Measurements from ENCODE around the gene NFIA.

- TF ChIP-seq POLR2AphosphoS5 (IDR thresholded peaks at IDR 0.05; ENCODE audit: low read depth, low read length) (no peak), POLR2A (IDR thresholded peaks at IDR 0.05; ENCODE audit: low read depth, low read length) (no peak), TAF1 (IDR thresholded peaks at IDR 0.05; ENCODE audit: borderline replicate concordance, low read depth, low read length) (no peak)
These were observed 31.6 kb upstream of the NFIA start for GRCh38 chr1:61050541-61051442.

Data from GM12892 (cell line).